Peyer's patch (tissue), 4 donors: ENCODE results near the gene LCE6A. TPM values are rescaled to one million over a fixed set of nuclear protein-coding genes. Genes with fewer than 3 reads are reported as not detected.

ENCODE experiments used
- DNase-seq, 3 donors: peaks; one replicate each; pipeline ENCODE4 v3.0.0-alpha.2; 2017 to 2019
- H3K27ac ChIP-seq, 4 donors: fragments of 200-600 bp; sonication (generic); one replicate each; pipeline ENCODE4 v1.5.1; 2016 to 2019
- H3K27me3 ChIP-seq, 2 donors: fragments of 200-600 bp; sonication (generic); one replicate each; pipeline ENCODE4 v1.5.1; 2019
- H3K36me3 ChIP-seq, 3 donors: fragments of 200-600 bp; sonication (generic); one replicate each; pipeline ENCODE4 v1.5.1; 2016 to 2019
- H3K4me1 ChIP-seq, 4 donors: fragments of 200-600 bp; sonication (generic); one replicate each; pipeline ENCODE4 v1.5.1; 2016 to 2019
- H3K4me3 ChIP-seq, 4 donors: fragments of 200-600 bp; sonication (generic); 1 replicate in 3 of 4; 2 replicates in 1 of 4; pipeline ENCODE4 v1.5.1; 2016 to 2019; ENCODE audit warnings: mild to moderate bottlenecking in 1 of 4
- H3K9me3 ChIP-seq, 4 donors: fragments of 200-600 bp; sonication (generic); one replicate each; pipeline ENCODE4 v1.5.1; 2016 to 2019; ENCODE audit warnings: mild to moderate bottlenecking in 1 of 4
- POLR2A ChIP-seq, 2 donors: fragments of 450-650 bp; IDR thresholded peaks; one replicate each; pipeline ENCODE4 v1.5.1; 2017; ENCODE audit warnings: antibody characterized with exemption in 2 of 2, mild to moderate bottlenecking in 2 of 2, moderate library complexity in 2 of 2
- total RNA-seq, 4 donors: library from RNA; depleted of rRNA; stranded (reverse); fragments of >200 nt; gene quantifications; one replicate each; pipeline ENCODE4 v1.1.0, GENCODE V29; 2016
- TF ChIP-seq, protein P1 (sequence below), 6 experiments: fragments of 450-650 bp in 4 of 6; fragments of 200-600 bp in 2 of 6; sonication (generic) in 1 of 6; IDR thresholded peaks; one replicate each; pipeline ENCODE4 v1.5.1; 2017 to 2019; ENCODE audit warnings: antibody characterized with exemption in 6 of 6, mild to moderate bottlenecking in 3 of 6, moderate library complexity in 1 of 6

The LCE6A gene
- total RNA-seq, 4 donors from 2014 or later = not detected

DNA sequence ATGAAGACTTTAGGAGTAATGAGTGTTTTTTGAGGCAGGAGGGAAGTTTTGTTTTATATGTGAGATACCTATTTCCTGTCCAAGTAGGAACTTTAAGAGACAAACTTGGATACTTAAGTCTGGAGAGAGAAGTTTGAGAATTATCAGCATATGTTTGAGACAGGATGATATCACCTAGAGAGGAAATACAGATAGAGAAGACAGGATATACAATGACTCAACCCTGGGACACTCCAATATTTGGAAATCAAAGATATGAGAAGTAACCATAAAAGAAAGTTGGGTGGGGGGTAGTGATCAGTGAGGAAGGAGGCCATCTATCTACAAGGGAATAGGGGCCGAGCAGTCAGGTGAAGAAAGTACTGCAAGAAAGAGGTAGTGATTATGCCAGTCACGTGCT, 23.7 kb downstream of the LCE6A start:
- Histone ChIP-seq H3K27me3 (no peaks in the 10 kb centered on the region), H3K4me1 (no peaks in the 10 kb centered on the region), H3K9me3 (no peaks in the 10 kb centered on the region), H3K4me3 (no peak overlapping the region), H3K27ac (no peak overlapping the region), H3K36me3 (no peaks in the 10 kb centered on the region)
- TF ChIP-seq, protein P1, sequence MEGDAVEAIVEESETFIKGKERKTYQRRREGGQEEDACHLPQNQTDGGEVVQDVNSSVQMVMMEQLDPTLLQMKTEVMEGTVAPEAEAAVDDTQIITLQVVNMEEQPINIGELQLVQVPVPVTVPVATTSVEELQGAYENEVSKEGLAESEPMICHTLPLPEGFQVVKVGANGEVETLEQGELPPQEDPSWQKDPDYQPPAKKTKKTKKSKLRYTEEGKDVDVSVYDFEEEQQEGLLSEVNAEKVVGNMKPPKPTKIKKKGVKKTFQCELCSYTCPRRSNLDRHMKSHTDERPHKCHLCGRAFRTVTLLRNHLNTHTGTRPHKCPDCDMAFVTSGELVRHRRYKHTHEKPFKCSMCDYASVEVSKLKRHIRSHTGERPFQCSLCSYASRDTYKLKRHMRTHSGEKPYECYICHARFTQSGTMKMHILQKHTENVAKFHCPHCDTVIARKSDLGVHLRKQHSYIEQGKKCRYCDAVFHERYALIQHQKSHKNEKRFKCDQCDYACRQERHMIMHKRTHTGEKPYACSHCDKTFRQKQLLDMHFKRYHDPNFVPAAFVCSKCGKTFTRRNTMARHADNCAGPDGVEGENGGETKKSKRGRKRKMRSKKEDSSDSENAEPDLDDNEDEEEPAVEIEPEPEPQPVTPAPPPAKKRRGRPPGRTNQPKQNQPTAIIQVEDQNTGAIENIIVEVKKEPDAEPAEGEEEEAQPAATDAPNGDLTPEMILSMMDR (IDR thresholded peaks at IDR 0.05) = no peak
- TF ChIP-seq POLR2A (IDR thresholded peaks at IDR 0.05) = no peak
- DNase-seq = no peak

DNA sequence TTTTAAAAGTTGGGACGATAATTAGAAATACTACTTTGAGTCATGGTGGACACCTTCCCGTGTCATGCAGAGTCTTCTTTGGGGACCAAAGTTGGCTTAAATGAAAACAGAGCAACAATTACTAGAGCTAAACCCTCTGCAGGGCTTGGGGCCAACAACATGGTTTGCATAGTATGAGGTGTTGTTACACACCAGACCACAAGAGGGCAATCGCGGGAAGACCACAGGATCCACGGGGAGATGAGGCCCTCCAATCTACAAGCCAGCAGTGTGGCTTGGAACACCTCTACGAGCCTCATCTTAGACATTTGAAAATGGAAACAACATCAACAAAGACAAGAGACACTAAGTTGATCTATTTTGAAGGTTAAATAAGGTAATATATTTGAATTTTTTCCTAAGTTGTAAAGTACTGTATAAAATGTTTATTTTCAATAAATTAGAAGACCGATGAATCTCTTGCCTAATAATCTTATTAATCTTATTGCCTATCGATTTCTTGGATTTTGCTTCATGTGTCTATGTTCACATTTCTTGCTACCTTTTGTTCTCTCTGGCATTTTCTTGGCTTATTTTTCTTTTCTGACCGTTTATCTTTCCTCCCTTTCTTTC, 27.3 kb downstream of the LCE6A start:
- H3K9me3 ChIP-seq = no peaks in the 10 kb centered on the region
- H3K36me3 ChIP-seq = no peaks in the 10 kb centered on the region
- no peak overlapping the region for H3K27ac ChIP-seq
- peak in 2 of 3 donors; percentile 46 to 81 for DNase-seq
- TF ChIP-seq POLR2A (IDR thresholded peaks at IDR 0.05) = no peak
- TF ChIP-seq, protein P1 (IDR thresholded peaks at IDR 0.05) = peak; percentile 21 to 70 (median 61)
- H3K4me3 ChIP-seq = no peak overlapping the region
- H3K27me3 ChIP-seq = no peaks in the 10 kb centered on the region
- no peaks in the 10 kb centered on the region for H3K4me1 ChIP-seq

- no peaks in the 10 kb centered on the region for H3K9me3 ChIP-seq
- H3K4me3 ChIP-seq = no peak overlapping the region
- TF ChIP-seq POLR2A (IDR thresholded peaks at IDR 0.05) = no peak
- TF ChIP-seq, protein P1 (IDR thresholded peaks at IDR 0.05) = peak in 1 of 6 experiments; percentile 11
- no peaks in the 10 kb centered on the region for H3K27me3 ChIP-seq
- H3K27ac ChIP-seq = no peak overlapping the region
- DNase-seq = no peak
- H3K36me3 ChIP-seq = no peaks in the 10 kb centered on the region
- H3K4me1 ChIP-seq = no peaks in the 10 kb centered on the region
Observed at GRCh38 chr1:152870831-152871730, 28.4 kb downstream of the LCE6A start.

GRCh38 chr1:152871731-152872126, 29.1 kb downstream of the LCE6A start:
- TF ChIP-seq, protein P1 (IDR thresholded peaks at IDR 0.05) = no peak
- TF ChIP-seq POLR2A (IDR thresholded peaks at IDR 0.05) = no peak

DNA sequence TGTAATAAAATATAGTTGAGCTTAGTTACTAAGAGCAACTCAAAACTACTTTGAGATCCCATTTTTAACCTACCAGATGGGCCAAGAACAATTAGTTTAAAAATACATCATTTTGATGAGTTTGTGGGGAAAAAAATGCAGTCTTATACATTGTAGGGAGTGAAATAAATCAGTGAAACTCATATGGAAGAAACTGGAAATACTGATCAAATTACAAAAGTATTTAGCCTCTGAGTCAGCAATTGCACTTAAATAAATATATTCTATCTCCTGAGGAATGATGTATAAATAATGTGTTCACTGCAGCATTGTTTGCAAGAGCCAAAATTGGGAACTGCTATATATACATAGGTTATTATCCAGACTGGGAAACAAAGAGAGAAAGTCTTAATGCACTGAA, 30.8 kb downstream of the LCE6A start:
- DNase-seq = no peak
- H3K4me1 ChIP-seq = no peaks in the 10 kb centered on the region
- H3K27ac ChIP-seq = no peak overlapping the region
- no peaks in the 10 kb centered on the region for H3K36me3 ChIP-seq
- no peaks in the 10 kb centered on the region for H3K9me3 ChIP-seq
- TF ChIP-seq, protein P1 (IDR thresholded peaks at IDR 0.05) = no peak
- TF ChIP-seq POLR2A (IDR thresholded peaks at IDR 0.05) = no peak
- H3K27me3 ChIP-seq = no peaks in the 10 kb centered on the region
- no peak overlapping the region for H3K4me3 ChIP-seq

More at GRCh38 chr1:152871731-152872126, 29.1 kb downstream of the LCE6A start:
- Histone ChIP-seq H3K27ac (no peak overlapping the region), H3K36me3 (no peaks in the 10 kb centered on the region), H3K4me1 (no peaks in the 10 kb centered on the region), H3K4me3 (no peak overlapping the region), H3K27me3 (no peaks in the 10 kb centered on the region), H3K9me3 (no peaks in the 10 kb centered on the region)
- DNase-seq = no peak
